ENCODE results near the gene HHAT. TPM values are rescaled to one million over a fixed set of nuclear protein-coding genes. Genes with fewer than 3 reads are reported as not detected.

Gene HHAT
- total RNA-seq, 2 donors from 2014 or later: 0.58 to 1.3 TPM

DNA sequence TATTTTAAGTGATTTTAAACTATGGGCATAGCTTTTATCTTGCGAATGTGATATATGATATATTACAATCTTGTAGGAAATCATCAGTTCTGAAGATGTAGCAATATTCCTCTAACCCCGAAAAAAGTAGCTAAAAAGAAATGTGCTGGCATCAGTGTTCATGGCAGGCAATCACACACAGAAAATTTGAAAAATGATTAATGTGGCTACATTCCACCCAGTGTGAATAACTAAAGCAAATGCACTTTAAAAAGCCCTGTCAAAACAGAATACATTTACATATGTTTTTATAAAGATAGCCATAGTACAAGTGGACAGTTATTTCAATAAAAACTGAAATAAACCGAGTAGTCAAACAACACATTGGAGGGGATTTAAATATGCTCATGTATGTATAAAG is 260.2 kb downstream of the HHAT start:
- ATAC-seq (replicated peaks): no peak
- Mint-ChIP-seq H3K27me3 (no peaks in the 10 kb centered on the region), H3K4me3 (no peak overlapping the region)

DNA sequence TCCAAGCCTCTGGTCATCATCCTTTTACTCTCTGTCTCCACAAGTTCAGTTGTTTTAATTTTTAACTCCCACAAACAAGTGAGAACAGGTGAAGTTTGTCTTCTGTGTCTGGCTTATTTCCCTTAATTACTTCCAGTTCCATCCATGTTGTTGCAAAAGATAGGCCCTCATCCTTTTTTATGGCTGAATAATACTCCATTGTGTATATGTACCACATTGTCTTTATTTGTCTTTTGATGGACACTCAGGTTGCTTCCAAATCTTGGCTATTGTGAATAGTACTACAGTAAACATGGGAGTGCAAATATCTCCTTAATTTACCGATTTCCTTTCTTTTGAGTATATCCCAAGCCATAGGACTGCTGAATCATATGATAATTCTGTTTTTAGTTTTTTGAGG is 262.5 kb downstream of the HHAT start:
- Mint-ChIP-seq H3K27me3 (no peaks in the 10 kb centered on the region), H3K36me3 (ENCODE audit: low read depth) (peaks cover 11% of the 10 kb centered on the region), H3K4me1 (no peaks in the 10 kb centered on the region), H3K27ac (no peak overlapping the region), H3K9me3 (peaks cover 17% of the 10 kb centered on the region), H3K4me3 (no peak overlapping the region)
- no peak for ATAC-seq (replicated peaks)

More for the DNA sequence above, 260.2 kb downstream of the HHAT start:
- H3K36me3 Mint-ChIP-seq (ENCODE audit: low read depth): peaks cover 11% of the 10 kb centered on the region
- no peak overlapping the region for H3K27ac Mint-ChIP-seq
- H3K4me1 Mint-ChIP-seq: no peaks in the 10 kb centered on the region
- peaks cover 16% of the 10 kb centered on the region for H3K9me3 Mint-ChIP-seq

DNA sequence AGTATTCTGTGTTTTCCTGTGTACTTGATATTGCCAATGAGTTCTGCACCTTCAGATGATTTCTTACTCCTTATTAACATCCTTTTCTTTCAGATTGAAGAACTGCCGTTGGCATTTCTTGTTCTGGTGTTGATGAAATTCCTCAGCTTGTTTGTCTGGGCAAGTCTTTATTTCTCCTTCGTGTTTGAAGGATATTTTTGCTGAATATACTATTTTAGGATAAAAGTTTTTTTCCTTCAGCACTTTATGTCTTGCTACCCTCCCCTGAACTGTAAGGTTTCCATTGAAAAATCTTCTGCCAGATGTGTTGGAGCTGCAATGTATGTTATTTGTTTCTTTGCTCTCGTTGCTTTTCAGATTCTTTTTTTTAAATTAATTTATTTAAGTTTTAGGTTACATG is 265.9 kb downstream of the HHAT start:
- H3K27me3 Mint-ChIP-seq: no peaks in the 10 kb centered on the region
- no peak for ATAC-seq (replicated peaks)
- peaks cover 11% of the 10 kb centered on the region for H3K36me3 Mint-ChIP-seq (ENCODE audit: low read depth)
- H3K4me3 Mint-ChIP-seq: no peak overlapping the region
- peaks cover 21% of the 10 kb centered on the region for H3K9me3 Mint-ChIP-seq
- no peak overlapping the region for H3K27ac Mint-ChIP-seq
- H3K4me1 Mint-ChIP-seq: no peaks in the 10 kb centered on the region

DNA sequence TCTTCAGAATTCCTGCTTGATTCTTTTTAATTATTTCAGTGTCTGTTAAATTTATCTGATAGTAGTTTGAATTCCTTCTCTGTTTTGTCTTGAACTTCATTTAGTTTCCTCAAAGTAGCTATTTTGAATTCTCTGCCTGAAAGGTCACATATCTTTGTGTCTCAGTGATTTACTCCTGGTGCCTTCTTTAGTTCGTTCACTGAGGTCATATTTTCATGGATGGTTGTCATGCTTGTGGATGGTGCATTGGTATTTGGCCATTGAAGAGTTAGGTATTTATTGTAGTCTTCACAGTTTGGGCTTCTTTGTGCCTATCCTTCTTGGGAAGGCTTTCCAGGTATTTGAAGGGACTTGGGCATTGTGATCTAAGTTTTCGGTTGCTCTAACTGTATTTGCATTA is 267.9 kb downstream of the HHAT start:
- H3K4me1 Mint-ChIP-seq: no peaks in the 10 kb centered on the region
- peaks cover 10% of the 10 kb centered on the region for H3K9me3 Mint-ChIP-seq
- H3K36me3 Mint-ChIP-seq (ENCODE audit: low read depth): no peaks in the 10 kb centered on the region
- ATAC-seq (replicated peaks): no peak
- H3K27ac Mint-ChIP-seq: no peak overlapping the region
- H3K4me3 Mint-ChIP-seq: no peak overlapping the region
- H3K27me3 Mint-ChIP-seq: no peaks in the 10 kb centered on the region

DNA sequence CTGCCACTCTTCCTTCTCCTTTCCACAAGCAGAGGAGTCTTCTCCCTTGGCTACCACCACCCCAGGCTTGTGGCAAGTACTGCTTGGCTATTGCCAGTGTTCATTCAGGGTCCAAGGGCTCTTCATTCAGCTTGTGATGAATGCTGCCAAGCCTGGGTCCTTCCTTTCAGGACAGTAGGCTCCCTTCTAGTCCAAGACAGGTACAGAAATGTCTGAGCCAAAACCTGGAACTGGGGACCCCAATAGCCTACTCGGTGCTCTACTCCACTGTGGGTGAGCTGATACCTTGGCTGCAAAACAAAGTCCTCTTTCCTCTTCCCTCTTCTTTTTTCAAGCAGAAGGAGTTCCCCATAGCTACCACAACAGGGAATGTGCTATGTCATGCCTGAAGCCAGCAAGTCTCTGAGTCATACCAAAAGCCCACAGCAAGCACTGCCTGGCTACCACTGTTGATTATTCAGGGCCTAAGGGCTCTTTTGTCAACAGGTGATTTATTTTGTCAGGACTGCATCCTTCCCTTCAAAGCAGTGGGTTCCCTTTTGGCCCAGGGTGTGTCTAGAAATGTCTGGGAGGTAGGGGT is 268.9 kb downstream of the HHAT start:
- peak; percentile 56 for ATAC-seq (replicated peaks)
- Mint-ChIP-seq H3K4me3 (no peak overlapping the region), H3K36me3 (ENCODE audit: low read depth) (no peaks in the 10 kb centered on the region), H3K27me3 (no peaks in the 10 kb centered on the region), H3K9me3 (peaks cover 10% of the 10 kb centered on the region), H3K4me1 (no peaks in the 10 kb centered on the region), H3K27ac (no peak overlapping the region)

DNA sequence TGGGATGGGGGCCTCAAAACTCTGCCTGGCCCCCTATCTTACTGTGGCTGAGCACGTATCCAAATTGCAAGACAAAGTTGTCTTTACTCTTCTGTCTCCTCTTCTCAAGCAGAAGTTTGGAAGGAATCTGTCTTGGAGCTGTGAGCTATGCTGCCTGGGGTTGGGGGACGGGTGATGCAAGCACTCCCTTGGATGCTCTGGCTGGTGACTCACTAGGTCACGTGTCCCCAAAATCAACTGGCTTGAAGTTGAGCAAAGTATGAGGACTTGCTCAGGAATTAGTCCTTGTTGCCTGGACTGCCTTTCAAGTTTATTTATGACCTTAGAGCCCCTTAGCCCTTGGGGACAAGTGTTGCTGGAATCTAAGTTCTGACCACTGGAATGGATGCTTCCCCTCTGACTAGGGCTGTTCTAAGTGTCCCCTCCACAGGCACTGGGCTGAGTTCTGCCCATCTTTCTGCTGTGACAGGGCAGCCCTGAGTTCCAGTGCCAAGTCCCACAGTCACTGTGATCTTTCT is 269.5 kb downstream of the HHAT start:
- Mint-ChIP-seq H3K9me3 (peaks cover 6% of the 10 kb centered on the region), H3K36me3 (ENCODE audit: low read depth) (no peaks in the 10 kb centered on the region), H3K4me3 (no peak overlapping the region), H3K27me3 (no peaks in the 10 kb centered on the region), H3K4me1 (no peaks in the 10 kb centered on the region), H3K27ac (no peak overlapping the region)
- no peak for ATAC-seq (replicated peaks)

DNA sequence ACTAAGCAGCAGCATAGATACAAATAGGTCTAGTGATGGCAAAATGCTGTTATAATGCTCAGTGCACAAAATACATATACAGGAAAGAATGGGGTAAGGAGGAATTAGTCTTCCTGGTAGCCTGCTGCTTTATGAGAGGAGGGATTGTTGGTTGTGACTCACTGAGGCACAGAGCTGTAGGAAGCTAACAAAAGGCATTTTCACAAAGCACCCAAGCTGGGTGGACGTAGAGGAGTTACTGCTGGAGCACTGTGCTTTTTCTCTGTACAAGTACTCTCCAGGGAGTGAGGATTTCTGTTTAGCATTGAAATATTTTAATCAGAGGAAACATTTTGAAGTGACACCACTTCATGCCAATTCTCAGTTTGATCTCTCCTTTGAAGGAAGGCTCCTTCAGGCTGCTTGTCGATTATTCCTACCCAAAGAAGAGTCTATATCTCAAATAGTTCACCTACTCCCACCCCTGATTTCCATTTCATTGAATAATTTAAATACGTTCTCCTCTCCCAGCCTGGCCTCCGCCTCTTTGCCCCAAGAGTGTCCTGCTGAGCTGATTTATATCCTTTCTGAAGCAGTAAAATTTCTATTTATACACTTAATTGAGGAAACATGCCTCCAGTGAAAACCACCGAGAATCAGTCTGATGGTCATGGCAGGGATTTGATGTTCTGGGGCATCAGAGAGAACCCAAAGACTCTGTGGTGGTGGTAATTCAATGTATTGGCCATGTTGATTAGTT is 271.9 kb downstream of the HHAT start:
- Mint-ChIP-seq H3K9me3 (peaks cover 5% of the 10 kb centered on the region), H3K27ac (no peak overlapping the region), H3K27me3 (no peaks in the 10 kb centered on the region), H3K4me3 (no peak overlapping the region), H3K4me1 (no peaks in the 10 kb centered on the region), H3K36me3 (ENCODE audit: low read depth) (no peaks in the 10 kb centered on the region)
- ATAC-seq (replicated peaks): no peak

DNA sequence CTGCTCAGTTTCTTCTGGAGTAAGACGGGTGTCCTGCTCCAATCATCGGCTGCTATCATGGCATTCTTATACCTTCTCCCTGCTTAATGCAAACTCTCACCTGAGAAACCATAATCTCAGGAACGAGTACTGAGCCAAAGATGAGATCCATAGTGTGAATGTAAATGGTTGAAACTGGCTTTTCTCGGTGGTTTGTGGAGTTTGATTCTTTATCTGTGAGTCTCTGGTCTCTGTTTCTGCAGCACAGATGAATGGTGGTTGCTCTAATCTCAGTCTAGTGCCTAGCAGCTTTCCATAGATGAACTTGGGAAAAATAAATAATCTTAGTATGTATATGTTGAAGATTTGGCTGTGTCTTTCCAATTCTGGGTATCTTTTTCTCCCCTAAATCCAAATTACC is 274.4 kb downstream of the HHAT start:
- H3K27me3 Mint-ChIP-seq: no peaks in the 10 kb centered on the region
- no peaks in the 10 kb centered on the region for H3K36me3 Mint-ChIP-seq (ENCODE audit: low read depth)
- H3K27ac Mint-ChIP-seq: no peak overlapping the region
- H3K4me1 Mint-ChIP-seq: no peaks in the 10 kb centered on the region
- ATAC-seq (replicated peaks): no peak
- peaks cover 9% of the 10 kb centered on the region for H3K9me3 Mint-ChIP-seq
- no peak overlapping the region for H3K4me3 Mint-ChIP-seq

DNA sequence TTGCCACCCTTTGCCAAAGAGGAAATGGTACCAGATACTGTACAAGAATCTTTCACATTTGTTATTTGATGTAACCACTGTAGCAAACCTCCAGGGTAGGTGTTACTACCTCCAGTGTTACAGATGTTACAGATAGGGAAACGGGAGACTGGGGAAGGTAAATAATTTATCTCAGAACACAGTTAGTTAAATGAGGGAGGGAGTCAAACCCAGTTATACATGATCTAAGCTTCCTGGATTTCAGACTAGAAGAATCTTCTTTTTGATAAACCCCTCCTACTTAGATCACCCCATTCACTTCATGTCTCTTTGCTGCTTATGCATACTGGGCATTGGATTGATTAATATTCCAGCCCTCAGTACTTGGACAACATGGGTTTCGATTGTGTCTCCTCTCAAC is 276.4 kb downstream of the HHAT start:
- no peaks in the 10 kb centered on the region for H3K27me3 Mint-ChIP-seq
- no peak overlapping the region for H3K4me3 Mint-ChIP-seq
- no peak overlapping the region for H3K27ac Mint-ChIP-seq
- H3K36me3 Mint-ChIP-seq (ENCODE audit: low read depth): no peaks in the 10 kb centered on the region
- peaks cover 9% of the 10 kb centered on the region for H3K9me3 Mint-ChIP-seq
- ATAC-seq (replicated peaks): no peak
- H3K4me1 Mint-ChIP-seq: no peaks in the 10 kb centered on the region

DNA sequence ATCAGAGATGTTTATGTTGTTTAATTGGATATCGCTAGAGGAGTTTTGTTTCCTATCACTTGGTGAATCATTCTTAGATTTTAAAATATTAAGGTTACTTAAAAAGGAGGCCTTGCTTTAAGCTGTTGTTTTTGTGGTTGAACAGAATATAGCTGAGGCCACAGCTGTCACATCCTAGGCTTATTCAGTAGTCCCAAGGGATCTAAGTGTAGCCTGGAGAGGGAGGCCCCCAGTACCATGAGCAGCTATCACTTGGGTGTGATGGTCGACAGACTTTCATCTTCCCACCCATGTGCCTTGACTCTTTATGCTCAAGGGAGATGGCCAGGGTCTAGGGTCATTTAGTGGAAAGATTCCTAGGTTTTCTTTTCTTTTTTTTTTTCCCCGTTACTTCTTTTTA is 278.7 kb downstream of the HHAT start:
- ATAC-seq (replicated peaks): no peak
- H3K27ac Mint-ChIP-seq: no peak overlapping the region
- H3K9me3 Mint-ChIP-seq: peaks cover 9% of the 10 kb centered on the region
- H3K4me3 Mint-ChIP-seq: no peak overlapping the region
- no peaks in the 10 kb centered on the region for H3K27me3 Mint-ChIP-seq
- no peaks in the 10 kb centered on the region for H3K4me1 Mint-ChIP-seq
- H3K36me3 Mint-ChIP-seq (ENCODE audit: low read depth): no peaks in the 10 kb centered on the region

DNA sequence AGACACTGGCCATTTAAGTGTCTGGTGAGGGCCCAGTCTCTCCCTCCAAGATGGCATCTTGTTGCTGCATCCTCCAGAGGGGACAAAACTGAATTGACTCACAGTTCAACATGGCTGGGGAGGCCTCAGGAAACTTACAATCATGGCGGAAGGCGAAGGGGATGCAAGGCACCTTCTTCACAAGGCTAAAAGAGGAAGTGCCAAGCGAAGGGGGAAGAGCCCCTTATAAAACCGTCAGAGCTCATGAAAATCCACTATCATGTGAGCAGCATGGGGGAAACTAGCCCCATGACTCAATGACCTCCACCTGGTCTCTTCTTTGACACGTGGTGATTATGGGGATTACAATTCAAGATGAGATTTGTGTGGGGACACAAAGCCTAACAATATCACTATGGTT is 280.1 kb downstream of the HHAT start:
- H3K27me3 Mint-ChIP-seq: no peaks in the 10 kb centered on the region
- no peaks in the 10 kb centered on the region for H3K4me1 Mint-ChIP-seq
- no peaks in the 10 kb centered on the region for H3K36me3 Mint-ChIP-seq (ENCODE audit: low read depth)
- peaks cover 9% of the 10 kb centered on the region for H3K9me3 Mint-ChIP-seq
- no peak overlapping the region for H3K4me3 Mint-ChIP-seq
- ATAC-seq (replicated peaks): no peak
- H3K27ac Mint-ChIP-seq: no peak overlapping the region

DNA sequence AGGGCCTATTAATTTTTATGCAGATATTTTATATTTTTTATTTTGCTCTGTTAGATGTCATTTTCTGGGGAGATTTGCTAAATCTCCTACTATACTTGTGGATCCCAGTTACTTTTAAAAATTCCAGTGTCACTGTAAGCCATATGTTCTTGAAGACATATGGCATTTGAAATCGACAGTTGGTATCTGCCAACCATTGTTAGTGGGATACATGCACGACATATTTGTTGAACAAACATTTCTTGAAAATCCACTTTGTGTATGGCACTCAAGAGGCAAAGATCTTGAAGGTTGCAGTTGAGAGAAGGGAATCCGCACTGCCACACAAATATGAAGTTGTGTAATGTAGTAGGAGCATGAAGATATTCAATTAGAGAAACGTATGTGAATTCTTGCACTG is 287.7 kb downstream of the HHAT start:
- no peak overlapping the region for H3K27ac Mint-ChIP-seq
- H3K4me3 Mint-ChIP-seq: no peak overlapping the region
- H3K36me3 Mint-ChIP-seq (ENCODE audit: low read depth): no peaks in the 10 kb centered on the region
- H3K27me3 Mint-ChIP-seq: no peaks in the 10 kb centered on the region
- ATAC-seq (replicated peaks): no peak
- H3K9me3 Mint-ChIP-seq: no peaks in the 10 kb centered on the region
- H3K4me1 Mint-ChIP-seq: no peaks in the 10 kb centered on the region

DNA sequence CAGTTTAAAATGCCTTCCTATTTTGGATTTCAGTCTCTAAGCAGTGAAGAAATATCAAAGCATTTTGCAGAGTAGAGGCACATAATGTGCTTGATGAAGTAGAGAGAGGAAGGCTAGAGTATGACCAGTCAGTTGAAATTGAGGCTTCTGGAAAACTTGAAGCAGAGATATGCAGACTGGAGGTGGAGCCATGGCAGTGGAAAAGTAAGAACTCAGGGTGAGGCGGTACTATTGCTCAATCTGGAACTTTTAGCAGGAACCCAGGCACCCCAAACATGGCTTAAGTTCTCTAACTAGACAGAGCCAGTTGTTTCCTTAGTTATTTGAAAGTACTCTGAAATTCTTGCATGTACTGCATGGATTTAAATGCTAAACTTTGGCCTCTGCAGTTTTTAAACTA is 288.6 kb downstream of the HHAT start:
- no peak overlapping the region for H3K27ac Mint-ChIP-seq
- no peaks in the 10 kb centered on the region for H3K27me3 Mint-ChIP-seq
- no peak overlapping the region for H3K4me3 Mint-ChIP-seq
- H3K4me1 Mint-ChIP-seq: no peaks in the 10 kb centered on the region
- no peaks in the 10 kb centered on the region for H3K36me3 Mint-ChIP-seq (ENCODE audit: low read depth)
- H3K9me3 Mint-ChIP-seq: no peaks in the 10 kb centered on the region
- no peak for ATAC-seq (replicated peaks)

DNA sequence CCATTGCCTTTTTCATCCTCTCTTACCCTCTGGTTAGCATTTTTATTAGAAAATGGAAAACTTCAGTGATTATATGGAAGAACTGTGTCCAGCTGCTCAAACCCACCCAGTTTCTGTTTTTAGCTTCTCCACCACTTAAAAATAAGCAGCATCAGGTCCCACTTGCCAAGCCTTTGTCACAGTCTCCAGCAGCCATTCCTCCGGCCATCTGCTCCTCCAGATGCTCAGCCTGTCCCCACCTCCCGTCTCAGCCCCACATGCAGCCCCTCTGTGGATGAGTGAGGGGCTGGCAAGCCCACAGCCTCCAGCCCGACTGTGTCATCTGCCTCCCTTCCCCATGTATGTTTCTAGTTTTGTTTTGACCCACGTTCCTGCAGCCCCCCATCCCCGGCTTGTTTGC is 289.7 kb downstream of the HHAT start:
- Mint-ChIP-seq H3K27me3 (no peaks in the 10 kb centered on the region), H3K9me3 (no peaks in the 10 kb centered on the region), H3K4me1 (no peaks in the 10 kb centered on the region), H3K27ac (no peak overlapping the region), H3K4me3 (no peak overlapping the region), H3K36me3 (ENCODE audit: low read depth) (no peaks in the 10 kb centered on the region)
- no peak for ATAC-seq (replicated peaks)

DNA sequence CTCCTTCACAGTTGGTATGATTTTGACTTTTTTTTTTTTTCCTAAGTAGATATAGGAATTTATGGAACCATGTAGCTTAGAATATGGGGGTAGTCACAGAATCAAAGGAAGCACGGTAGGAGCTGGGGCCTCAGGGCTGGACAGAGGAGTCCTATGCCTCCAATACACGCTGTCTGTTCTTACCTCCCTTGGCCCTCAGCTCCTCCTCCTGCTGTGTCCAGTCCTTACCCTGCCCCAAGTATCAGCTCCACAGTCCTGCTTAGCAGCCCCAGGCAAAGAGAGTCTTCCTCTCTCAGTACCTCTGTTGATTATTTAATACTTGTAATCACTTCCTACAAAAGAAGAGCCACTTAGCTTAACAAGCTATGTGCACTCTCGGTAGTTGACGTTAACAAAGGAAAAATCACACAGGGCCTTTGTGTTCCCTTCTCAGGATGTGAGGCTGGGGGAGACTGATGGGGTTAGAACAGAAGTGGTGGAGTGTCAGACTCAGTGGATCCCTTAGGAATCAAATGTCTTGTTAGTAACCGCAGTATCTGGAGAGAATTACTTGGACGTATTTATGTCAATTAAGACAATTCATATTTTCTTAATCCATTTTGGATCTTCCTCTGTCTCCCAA is 292.3 kb downstream of the HHAT start:
- H3K9me3 Mint-ChIP-seq: no peaks in the 10 kb centered on the region
- H3K36me3 Mint-ChIP-seq (ENCODE audit: low read depth): no peaks in the 10 kb centered on the region
- H3K27ac Mint-ChIP-seq: no peak overlapping the region
- H3K4me3 Mint-ChIP-seq: no peak overlapping the region
- H3K27me3 Mint-ChIP-seq: no peaks in the 10 kb centered on the region
- ATAC-seq (replicated peaks): no peak
- H3K4me1 Mint-ChIP-seq: no peaks in the 10 kb centered on the region
